Stimulated activated CD4-positive, alpha-beta T cell treated with anti-CD3 and anti-CD28 coated beads, Interleukin-1b, Interleukin-23, amount 100 ng/mL, for 48 hours (primary cell): ENCODE data around the gene PRND.
"Not testable (repeated sequence)": the region's sequence is repeated elsewhere in the genome, so short reads cannot be mapped to it uniquely, and the experiment has no call there.

ENCODE experiments used
- DNase-seq: peaks from one replicate; pipeline ENCODE4 v3.0.0-alpha.2; 2020

The PRND gene

GRCh38 chr20:4709261-4710105, 12.2 kb upstream of the PRND start:
- no peak for DNase-seq

GRCh38 chr20:4710106-4710475, 11.6 kb upstream of the PRND start:
- no peak for DNase-seq

GRCh38 chr20:4711511-4711910, 10.2 kb upstream of the PRND start:
- no peak for DNase-seq

GRCh38 chr20:4713401-4713800, 8.3 kb upstream of the PRND start:
- no peak for DNase-seq

- DNase-seq = no peak
Measured at GRCh38 chr20:4714818-4715217, 6.9 kb upstream of the PRND start.

DNA sequence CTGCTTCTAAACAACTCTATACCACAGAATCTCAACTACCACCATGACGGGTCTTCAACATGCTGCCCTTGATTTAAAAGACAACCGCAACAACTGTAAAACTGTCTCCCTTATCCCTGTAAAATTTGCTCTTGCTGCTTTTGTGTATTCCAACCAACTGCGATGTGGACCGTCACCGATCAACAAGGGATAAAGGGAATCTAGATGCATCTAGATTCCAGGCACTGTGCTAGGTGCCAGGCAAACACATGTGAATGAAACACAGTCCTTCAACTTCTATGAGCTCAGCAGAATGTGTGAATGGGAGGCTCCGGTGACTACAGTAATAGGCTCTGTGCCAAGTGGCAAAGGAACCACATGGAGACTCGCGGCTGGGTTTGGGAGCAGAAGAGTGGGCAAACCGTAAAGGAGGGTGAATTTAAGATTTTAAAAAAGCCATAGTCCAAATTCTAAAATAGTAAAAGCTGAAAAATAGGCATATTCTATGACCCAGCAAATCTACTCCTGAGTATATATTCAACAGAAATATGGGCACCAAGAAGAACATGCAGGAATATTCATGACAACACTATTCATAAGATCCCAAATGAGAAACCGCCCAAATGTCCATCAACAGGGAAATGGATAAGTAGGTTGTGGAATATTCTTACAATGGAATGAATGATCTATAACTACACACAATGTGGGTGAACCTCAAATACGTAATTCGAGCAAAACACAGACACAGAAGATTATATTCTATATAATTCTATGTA, 3.7 kb upstream of the PRND start:
- DNase-seq = no peak

- no peak for DNase-seq
Measured at GRCh38 chr20:4719190-4719589, 2.5 kb upstream of the PRND start.

- DNase-seq = peak; percentile 76
Measured at GRCh38 chr20:4720041-4720976, 1.4 kb upstream of the PRND start.

- DNase-seq = no peak
Measured at GRCh38 chr20:4720977-4721349, 746 bp upstream of the PRND start.

- no peak for DNase-seq
Measured at GRCh38 chr20:4722571-4722970, 862 bp downstream of the PRND start.

DNA sequence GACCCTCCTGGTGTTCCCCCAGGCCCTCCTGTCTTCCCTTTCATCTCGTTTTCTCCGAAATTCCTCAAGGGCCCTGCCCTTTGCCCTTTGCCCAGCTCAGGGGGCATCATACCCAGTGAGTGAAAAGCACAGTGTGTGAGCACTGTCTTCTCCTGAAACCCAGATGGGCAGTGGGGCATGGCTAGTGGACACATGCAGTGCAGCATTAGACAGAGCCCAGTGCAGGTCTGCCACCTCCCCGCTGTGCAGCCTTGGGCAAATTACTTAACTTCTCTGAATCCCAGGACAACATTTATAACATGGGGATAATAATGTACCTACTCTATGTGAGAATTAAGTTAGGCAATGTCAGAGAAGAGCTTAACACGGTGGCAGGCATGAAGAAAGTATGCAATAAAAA, 1.3 kb downstream of the PRND start:
- DNase-seq = no peak

GRCh38 chr20:4723553-4723952, 1.8 kb downstream of the PRND start:
- not testable (repeated sequence) for DNase-seq

DNA sequence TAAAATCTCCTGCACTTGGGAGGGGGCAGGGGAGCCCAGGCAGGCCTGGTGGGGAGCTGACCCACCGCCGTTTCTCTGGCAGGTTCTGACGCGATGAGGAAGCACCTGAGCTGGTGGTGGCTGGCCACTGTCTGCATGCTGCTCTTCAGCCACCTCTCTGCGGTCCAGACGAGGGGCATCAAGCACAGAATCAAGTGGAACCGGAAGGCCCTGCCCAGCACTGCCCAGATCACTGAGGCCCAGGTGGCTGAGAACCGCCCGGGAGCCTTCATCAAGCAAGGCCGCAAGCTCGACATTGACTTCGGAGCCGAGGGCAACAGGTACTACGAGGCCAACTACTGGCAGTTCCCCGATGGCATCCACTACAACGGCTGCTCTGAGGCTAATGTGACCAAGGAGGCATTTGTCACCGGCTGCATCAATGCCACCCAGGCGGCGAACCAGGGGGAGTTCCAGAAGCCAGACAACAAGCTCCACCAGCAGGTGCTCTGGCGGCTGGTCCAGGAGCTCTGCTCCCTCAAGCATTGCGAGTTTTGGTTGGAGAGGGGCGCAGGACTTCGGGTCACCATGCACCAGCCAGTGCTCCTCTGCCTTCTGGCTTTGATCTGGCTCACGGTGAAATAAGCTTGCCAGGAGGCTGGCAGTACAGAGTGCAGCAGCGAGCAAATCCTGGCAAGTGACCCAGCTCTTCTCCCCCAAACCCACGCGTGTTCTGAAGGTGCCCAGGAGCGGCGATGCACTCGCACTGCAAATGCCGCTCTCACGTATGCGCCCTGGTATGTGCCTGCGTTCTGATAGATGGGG, 3.0 kb downstream of the PRND start:
- DNase-seq = no peak

- no peak for DNase-seq
Measured at GRCh38 chr20:4725263-4725550, 3.5 kb downstream of the PRND start.

DNA sequence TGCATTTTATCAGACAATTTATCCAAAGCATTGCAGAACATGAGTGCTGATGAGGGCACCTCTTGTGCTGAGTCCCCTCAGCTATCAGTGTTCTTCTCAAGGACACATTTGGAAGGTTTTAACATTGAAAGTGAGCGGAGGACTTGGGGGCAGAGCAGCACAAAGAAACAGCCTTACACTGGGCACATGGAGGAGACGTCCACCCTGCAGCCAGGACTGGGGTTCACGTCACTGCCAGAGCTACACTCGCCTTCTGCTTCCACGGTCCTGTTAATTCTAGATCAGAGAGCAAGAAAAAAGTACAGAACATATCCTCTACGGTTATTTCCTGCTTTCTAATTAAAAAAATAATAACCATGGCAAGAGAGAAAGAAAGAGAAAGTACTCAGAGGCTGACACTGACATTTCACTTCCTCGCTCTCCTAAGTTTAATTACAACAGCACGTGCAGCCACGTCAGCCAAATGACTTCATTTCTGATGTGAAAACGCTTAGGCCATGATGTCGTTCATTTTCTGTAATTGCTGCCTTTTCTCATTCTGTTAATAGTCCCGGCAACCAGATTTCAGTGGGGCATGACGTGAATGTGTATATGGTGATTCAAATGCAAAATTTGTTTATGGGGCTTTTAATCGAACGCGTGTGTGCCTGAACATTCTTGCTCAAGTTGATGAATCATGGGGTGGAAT, 5.1 kb downstream of the PRND start:
- peak; percentile 61 for DNase-seq

GRCh38 chr20:4728120-4728760, 6.5 kb downstream of the PRND start:
- no peak for DNase-seq

DNA sequence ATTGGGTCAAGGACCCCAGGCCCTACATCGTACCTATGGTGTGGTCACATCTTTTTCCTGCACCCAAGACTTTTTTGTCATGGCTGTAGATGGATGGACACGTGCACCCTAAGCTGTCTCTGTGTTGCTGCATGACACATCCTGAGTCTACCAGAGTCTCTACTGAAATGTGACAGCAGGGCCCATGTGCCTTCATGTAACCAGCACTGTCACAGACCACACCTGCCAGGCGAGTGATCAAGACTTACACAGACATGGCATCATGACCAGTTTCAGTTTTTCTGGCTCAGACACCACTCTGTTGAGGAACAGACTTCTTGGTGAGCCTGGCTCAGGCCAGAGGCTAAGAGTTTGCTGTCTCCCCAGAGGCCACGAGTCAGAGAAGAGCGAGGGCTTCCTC, 7.6 kb downstream of the PRND start:
- peak; percentile 64 for DNase-seq

DNA sequence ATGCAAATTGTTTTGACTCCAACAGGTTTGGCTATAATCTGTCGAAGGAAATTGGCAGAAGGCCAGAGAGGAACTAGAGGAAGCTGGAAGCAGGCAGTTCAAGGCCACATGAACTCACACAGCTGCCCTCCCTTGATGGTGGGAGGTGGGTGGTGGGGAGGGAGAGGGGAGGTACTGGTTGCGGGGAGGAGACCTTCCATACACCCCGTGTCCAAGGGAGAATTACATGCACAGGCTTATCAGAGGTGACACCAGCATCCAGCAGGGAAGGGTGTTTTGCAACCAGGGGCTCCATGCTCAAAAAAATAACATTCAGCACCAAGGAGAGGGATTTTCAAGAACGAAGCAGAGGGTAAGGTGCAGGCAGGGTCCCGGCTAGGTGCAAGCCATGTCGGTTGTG, 9.1 kb downstream of the PRND start:
- DNase-seq = no peak

- DNase-seq = no peak
Measured at GRCh38 chr20:4736875-4737274, 15.2 kb downstream of the PRND start.

DNA sequence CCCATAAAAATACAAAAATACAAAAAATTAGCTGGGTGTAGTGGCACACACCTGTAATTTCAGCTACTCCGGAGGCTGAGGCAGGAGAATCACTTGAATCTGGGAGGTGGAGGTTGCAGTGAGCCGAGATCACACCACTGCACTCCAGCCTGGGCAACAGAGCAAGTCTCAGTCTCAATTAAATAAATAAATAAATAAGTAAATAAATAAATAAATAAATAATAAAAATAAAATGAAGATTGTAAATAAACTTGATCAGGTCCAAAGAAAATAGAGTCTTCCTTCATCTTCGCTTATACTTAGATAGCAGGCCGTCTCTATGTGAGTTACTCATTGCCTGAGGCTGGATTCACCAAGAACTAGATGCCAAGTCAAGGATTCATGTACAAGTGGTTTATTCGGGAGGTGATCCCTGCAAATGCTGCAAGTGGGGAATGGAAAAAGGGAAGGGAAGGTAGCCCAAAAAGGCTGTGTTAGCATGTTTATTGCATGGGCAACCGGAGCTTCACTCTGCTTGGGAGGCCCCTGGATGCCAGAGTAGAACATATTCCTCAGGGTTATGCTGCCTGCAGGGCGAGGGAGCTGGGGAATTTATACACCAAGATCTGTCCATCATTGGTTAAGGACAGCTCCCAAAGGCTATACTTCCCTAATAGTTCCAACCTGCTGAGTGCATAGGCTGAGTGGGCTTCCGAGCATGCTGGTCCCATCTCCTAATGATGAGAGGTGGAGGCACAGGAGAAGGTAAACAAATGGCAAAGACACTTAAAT, 16.3 kb downstream of the PRND start:
- DNase-seq = no peak
